ENCODE measurements around the gene IQSEC3.

Gene IQSEC3

GRCh38 chr12:197347-197746 lies 130.8 kb downstream of the IQSEC3 start:
- no peaks in the 10 kb centered on the region for H3K79me2 ChIP-seq (ENCODE audit: low read length)
- no peak overlapping the region for H3K4me3 ChIP-seq (ENCODE audit: low read length)
- peaks cover 9% of the 10 kb centered on the region; the same call in 1 of the 2 replicates for H3K27me3 ChIP-seq (ENCODE audit: low read depth, low read length)
- no peak overlapping the region for H3K4me2 ChIP-seq (ENCODE audit: low read length)
- H3K4me1 ChIP-seq (ENCODE audit: low read length): no peaks in the 10 kb centered on the region
- TF ChIP-seq EZH2phosphoT487 (IDR thresholded peaks at IDR 0.05; ENCODE audit: low read depth): no peak
- no peak for TF ChIP-seq CTCF (IDR thresholded peaks at IDR 0.05; ENCODE audit: low read depth, low read length)
- H4K20me1 ChIP-seq (ENCODE audit: insufficient read depth, low read length): no peaks in the 10 kb centered on the region
- no peak overlapping the region for H3K9ac ChIP-seq (ENCODE audit: low read length)
- no peak overlapping the region for H3K27ac ChIP-seq (ENCODE audit: low read length)
- no peak overlapping the region for H2AFZ ChIP-seq (ENCODE audit: low read depth, low read length)
- H3K9me3 ChIP-seq (ENCODE audit: insufficient read depth, low read length): no peaks in the 10 kb centered on the region
- no peaks in the 10 kb centered on the region for H3K36me3 ChIP-seq (replicated peaks; ENCODE audit: low read depth, low read length)

GRCh38 chr12:197911-198695 lies 131.5 kb downstream of the IQSEC3 start:
- no peaks in the 10 kb centered on the region for H3K4me1 ChIP-seq (ENCODE audit: low read length)
- H4K20me1 ChIP-seq (ENCODE audit: insufficient read depth, low read length): no peaks in the 10 kb centered on the region
- H3K27me3 ChIP-seq (ENCODE audit: low read depth, low read length): peaks cover 9% of the 10 kb centered on the region; the same call in 1 of the 2 replicates

GRCh38 chr12:198705-199104 lies 132.1 kb downstream of the IQSEC3 start:
- no peak overlapping the region for H3K9ac ChIP-seq (ENCODE audit: low read length)
- no peak overlapping the region for H2AFZ ChIP-seq (ENCODE audit: low read depth, low read length)
- no peaks in the 10 kb centered on the region for H3K79me2 ChIP-seq (ENCODE audit: low read length)
- no peak overlapping the region for H3K27ac ChIP-seq (ENCODE audit: low read length)
- no peaks in the 10 kb centered on the region for H3K9me3 ChIP-seq (ENCODE audit: insufficient read depth, low read length)
- no peaks in the 10 kb centered on the region for H3K36me3 ChIP-seq (replicated peaks; ENCODE audit: low read depth, low read length)
- H3K4me2 ChIP-seq (ENCODE audit: low read length): no peak overlapping the region
- no peak for TF ChIP-seq CTCF (IDR thresholded peaks at IDR 0.05; ENCODE audit: low read depth, low read length)
- no peak for TF ChIP-seq EZH2phosphoT487 (IDR thresholded peaks at IDR 0.05; ENCODE audit: low read depth)
- no peaks in the 10 kb centered on the region for H3K4me1 ChIP-seq (ENCODE audit: low read length)
- H3K4me3 ChIP-seq (ENCODE audit: low read length): no peak overlapping the region
- H4K20me1 ChIP-seq (ENCODE audit: insufficient read depth, low read length): no peaks in the 10 kb centered on the region
- H3K27me3 ChIP-seq (ENCODE audit: low read depth, low read length): peaks cover 9% of the 10 kb centered on the region; the same call in 1 of the 2 replicates

More at GRCh38 chr12:197911-198695, 131.5 kb downstream of the IQSEC3 start:
- no peak overlapping the region for H3K27ac ChIP-seq (ENCODE audit: low read length)
- no peaks in the 10 kb centered on the region for H3K9me3 ChIP-seq (ENCODE audit: insufficient read depth, low read length)
- H3K36me3 ChIP-seq (replicated peaks; ENCODE audit: low read depth, low read length): no peaks in the 10 kb centered on the region
- H2AFZ ChIP-seq (ENCODE audit: low read depth, low read length): no peak overlapping the region
- TF ChIP-seq EZH2phosphoT487 (IDR thresholded peaks at IDR 0.05; ENCODE audit: low read depth) (no peak), CTCF (IDR thresholded peaks at IDR 0.05; ENCODE audit: low read depth, low read length) (no peak)
- H3K4me2 ChIP-seq (ENCODE audit: low read length): no peak overlapping the region
- H3K79me2 ChIP-seq (ENCODE audit: low read length): no peaks in the 10 kb centered on the region
- no peak overlapping the region for H3K9ac ChIP-seq (ENCODE audit: low read length)
- no peak overlapping the region for H3K4me3 ChIP-seq (ENCODE audit: low read length)

- TF ChIP-seq CTCF (IDR thresholded peaks at IDR 0.05; ENCODE audit: low read depth, low read length): no peak
- no peak for TF ChIP-seq EZH2phosphoT487 (IDR thresholded peaks at IDR 0.05; ENCODE audit: low read depth)
- no peaks in the 10 kb centered on the region for H4K20me1 ChIP-seq (ENCODE audit: insufficient read depth, low read length)
- no peak overlapping the region for H3K9ac ChIP-seq (ENCODE audit: low read length)
- no peak overlapping the region for H3K27ac ChIP-seq (ENCODE audit: low read length)
- no peaks in the 10 kb centered on the region for H3K36me3 ChIP-seq (replicated peaks; ENCODE audit: low read depth, low read length)
- no peak overlapping the region for H3K4me3 ChIP-seq (ENCODE audit: low read length)
- H3K9me3 ChIP-seq (ENCODE audit: insufficient read depth, low read length): no peaks in the 10 kb centered on the region
- H3K79me2 ChIP-seq (ENCODE audit: low read length): no peaks in the 10 kb centered on the region
- no peak overlapping the region for H3K4me2 ChIP-seq (ENCODE audit: low read length)
- H3K27me3 ChIP-seq (ENCODE audit: low read depth, low read length): peaks cover 9% of the 10 kb centered on the region; the same call in 1 of the 2 replicates
- H3K4me1 ChIP-seq (ENCODE audit: low read length): no peaks in the 10 kb centered on the region
- H2AFZ ChIP-seq (ENCODE audit: low read depth, low read length): no peak overlapping the region
These were observed 134.8 kb downstream of the IQSEC3 start for GRCh38 chr12:201361-201760.

Data from OCI-LY3 (cell line).